ENCODE data around the gene FOXJ1.

GRCh38 chr17:76107509-76107908 is 33.5 kb downstream of the FOXJ1 start:
- peak; percentile 55 for TF ChIP-seq CTCF (conservative IDR thresholded peaks at IDR 0.05; ENCODE audit: low read length)
- TF ChIP-seq EZH2phosphoT487 (IDR thresholded peaks at IDR 0.05; ENCODE audit: borderline replicate concordance) = no peak
